Measurements from ENCODE around the gene SLC25A11.
A peak's percentile ranks its signal among the peaks of the same experiment; 100 is the strongest.
"Not testable (repeated sequence)": the region's sequence is repeated elsewhere in the genome, so short reads cannot be mapped to it uniquely, and the experiment has no call there.

SLC25A11 gene

GRCh38 chr17:4920351-4921048 is 19.3 kb downstream of the SLC25A11 start:
- no peak for DNase-seq (ENCODE audit: low read depth)

GRCh38 chr17:4919511-4920047 is 20.3 kb downstream of the SLC25A11 start:
- no peak for DNase-seq (ENCODE audit: low read depth)

GRCh38 chr17:4914551-4914950 is 25.3 kb downstream of the SLC25A11 start:
- not testable (repeated sequence) for DNase-seq (ENCODE audit: low read depth)

GRCh38 chr17:4913994-4914393 is 25.9 kb downstream of the SLC25A11 start:
- no peak for DNase-seq (ENCODE audit: low read depth)

- peak; percentile 52 for DNase-seq (ENCODE audit: low read depth)
These were observed 30.9 kb downstream of the SLC25A11 start for GRCh38 chr17:4908711-4909496.

GRCh38 chr17:4908301-4908700 is 31.5 kb downstream of the SLC25A11 start:
- DNase-seq (ENCODE audit: low read depth), result no peak

- not testable (repeated sequence) for DNase-seq (ENCODE audit: low read depth)
These were observed 33.2 kb downstream of the SLC25A11 start for GRCh38 chr17:4906642-4907041.

GRCh38 chr17:4903051-4903818 is 36.6 kb downstream of the SLC25A11 start, which contains the start of gene CHRNE:
Gene CHRNE (minus strand): TSS chr17:4903098. CDS start chr17:4903063, 35 bp downstream.
- DNase-seq (ENCODE audit: low read depth), result peak; percentile 54

GRCh38 chr17:4902540-4902939 is 37.3 kb downstream of the SLC25A11 start:
- DNase-seq (ENCODE audit: low read depth), result no peak

- no peak for DNase-seq (ENCODE audit: low read depth)
These were observed 38.0 kb downstream of the SLC25A11 start for GRCh38 chr17:4901648-4902344.

- no peak for DNase-seq (ENCODE audit: low read depth)
These were observed 38.7 kb downstream of the SLC25A11 start for GRCh38 chr17:4901108-4901647.

- DNase-seq (ENCODE audit: low read depth), result peak; percentile 30
These were observed 39.4 kb downstream of the SLC25A11 start for GRCh38 chr17:4900231-4901107.

- DNase-seq (ENCODE audit: low read depth), result peak; percentile 95
These were observed 40.3 kb downstream of the SLC25A11 start, which contains the start of gene C17orf107 for GRCh38 chr17:4899341-4900230. Gene C17orf107 (plus strand): TSS chr17:4899536. CDS start chr17:4899763, 227 bp downstream.

GRCh38 chr17:4898927-4899326 is 40.9 kb downstream of the SLC25A11 start:
- peak; percentile 15 for DNase-seq (ENCODE audit: low read depth)

GRCh38 chr17:4898351-4898750 is 41.5 kb downstream of the SLC25A11 start:
- DNase-seq (ENCODE audit: low read depth), result no peak

GRCh38 chr17:4897785-4898184 is 42.1 kb downstream of the SLC25A11 start:
- DNase-seq (ENCODE audit: low read depth), result no peak

GRCh38 chr17:4897198-4897687 is 42.6 kb downstream of the SLC25A11 start:
- no peak for DNase-seq (ENCODE audit: low read depth)

- no peak for DNase-seq (ENCODE audit: low read depth)
These were observed 43.3 kb downstream of the SLC25A11 start for GRCh38 chr17:4896332-4897197.
